Heart left ventricle (tissue), 16 donors: Measurements from ENCODE around the gene SCAND1. TPM values are rescaled to one million over a fixed set of nuclear protein-coding genes. Genes with fewer than 3 reads are reported as not detected.

Experiments used
- ATAC-seq, 4 donors: fragments of 200-7000 bp; cut with Tn5 transposase; one replicate each; pipeline ENCODE4 v1.9.1; 2020 to 2022; ENCODE audit warnings: moderate library complexity in 4 of 4, mild to moderate bottlenecking in 3 of 4, moderate number of reproducible peaks in 1 of 4
- DNase-seq, 5 donors: peaks; one replicate each; pipeline ENCODE4 v3.0.0-alpha.2; 2020
- H3K27ac ChIP-seq, 12 donors: fragments of 200-600 bp; sonication (generic) in 4 of 12; one replicate each; pipeline versions ENCODE4 v1.5.0 to v1.8.0; 2016 to 2022; ENCODE audit warnings: mild to moderate bottlenecking in 2 of 12
- H3K27me3 ChIP-seq, 9 donors: fragments of 200-600 bp; sonication (generic) in 2 of 9; one replicate each; pipeline versions ENCODE4 v1.5.1 to v1.8.0; 2016 to 2022; ENCODE audit warnings: mild to moderate bottlenecking in 3 of 9
- H3K36me3 ChIP-seq, 9 donors: fragments of 200-600 bp; sonication (generic) in 2 of 9; one replicate each; pipeline versions ENCODE4 v1.5.0 to v1.8.0; 2018 to 2022; ENCODE audit warnings: mild to moderate bottlenecking in 2 of 9
- H3K4me1 ChIP-seq, 12 donors: fragments of 200-600 bp; sonication (generic) in 4 of 12; one replicate each; pipeline versions ENCODE4 v1.5.0 to v1.8.0; 2016 to 2022; ENCODE audit warnings: mild to moderate bottlenecking in 3 of 12
- H3K4me3 ChIP-seq, 12 donors: fragments of 200-600 bp; sonication (generic) in 4 of 12; one replicate each; pipeline versions ENCODE4 v1.5.0 to v1.8.0; 2017 to 2022; ENCODE audit warnings: mild to moderate bottlenecking in 9 of 12, moderate library complexity in 4 of 12
- H3K9me3 ChIP-seq, 12 donors: fragments of 200-600 bp; sonication (generic) in 4 of 12; one replicate each; pipeline versions ENCODE4 v1.5.0 to v1.8.0; 2016 to 2022; ENCODE audit warnings: mild to moderate bottlenecking in 1 of 12
- CTCF ChIP-seq, 12 donors: fragments of 200-600 bp; sonication (generic) in 4 of 12; IDR thresholded peaks; one replicate each; pipeline versions ENCODE4 v1.5.0 to v1.8.0; 2018 to 2022; ENCODE audit warnings: antibody characterized with exemption in 12 of 12, mild to moderate bottlenecking in 5 of 12
- POLR2A ChIP-seq, 2 donors: fragments of 450-650 bp; IDR thresholded peaks; one replicate each; pipeline ENCODE4 v1.6.1; 2017; ENCODE audit warnings: antibody characterized with exemption in 2 of 2, mild to moderate bottlenecking in 2 of 2, moderate library complexity in 2 of 2
- WGBS, 4 donors: extraction: QIAGEN DNeasy Blood & Tissue Kit in 2 of 4; methylation state at CpG; one replicate each; pipeline versions ENCODE4 v1.1.5 to v1.1.7; 2013 to 2018; 5-methylcytosine and 5-hydroxymethylcytosine counted together
- intact Hi-C, 10 donors: fragments of 100-400 bp; cut with DNase I; formaldehyde crosslinking; loops; one replicate each; pipeline versions ENCODE4 v1.11.1 to v1.14.2; 2022
- polyA plus RNA-seq, 2 donors: library from polyadenylated mRNA; stranded (reverse); fragments of 200-250 nt; gene quantifications; one replicate each; pipeline ENCODE4 v1.2.3, GENCODE V29; 2013
- total RNA-seq, 9 donors: library from RNA; depleted of rRNA in 2 of 9; stranded (reverse); fragments of >200 nt in 2 of 9; fragmentation: NEBNext Ultra II Directional in 3 of 9; extraction: Animal tissue kit (Norgen Biotek cat#: 25700) in 3 of 9; gene quantifications; one replicate each; pipeline versions ENCODE4 v1.1.0 to v1.2.4, GENCODE V29; 2016 to 2023
- donor health status: ischemic (EF 13 %, LVEDD 7.1; RV severe dilation, severe dysfunction).
- donor health status: healthy with polysubstance abuse.
- donor health status: DM: no; HTN: yes; CAD: no.
- donor health status: DM: no; HTN: no; CAD: no.
- donor health status: ischemic (EF 25% LVEDD 6.9; RV normal size, moderate dysfunction).
- donor health status: ischemic (EF 25% LVEDD 5.7; RV mildly dilated, moderate dysfunction).
- donor health status: healthy.
- donor health status: DM: yes; HTN: yes; CAD: no.
- donor health status: ischemic (EF 35%, LVEDD 5.7; RV mildly dilated, moderate dysfunction).
- donor health status: nonischemic (EF 11% LVEDD 7.7; RV severe dilation, severe dysfunction).
- donor health status: DM: yes; HTN: yes; CAD: no.
- donor health status: PGD.
- donor health status: ischemic (EF 29% LVEDD 5.4; RV normal size, mild dysfunction).
- donor health status: nonischemic (EF 23%, LVEDD 6.1; RV moderate dilation, normal function).

SCAND1 gene
- total and polyA plus RNA-seq, 11 donors = 30.8 to 133 (median 50.6) TPM

GRCh38 chr20:35956616-35957015, 2.3 kb upstream of the SCAND1 start:
- Histone ChIP-seq H3K27me3 (no peaks in the 10 kb centered on the region), H3K4me3 (no peak overlapping the region), H3K27ac (no peak overlapping the region), H3K36me3 (peaks cover 0 to 7% (median 0%) of the 10 kb centered on the region in 9 donors), H3K4me1 (peaks cover 4 to 28% (median 20%) of the 10 kb centered on the region in 12 donors), H3K9me3 (no peaks in the 10 kb centered on the region)
- intact Hi-C loops = no loop called here
- no peak for TF ChIP-seq POLR2A (IDR thresholded peaks at IDR 0.05)
- no peak for TF ChIP-seq CTCF (IDR thresholded peaks at IDR 0.05)
- no peak for ATAC-seq
- DNase-seq = no peak

- ATAC-seq (peak in 2 of 4 donors; percentile 1 to 6), DNase-seq (peak in 1 of 5 donors; percentile 63)
- Histone ChIP-seq H3K4me3 (peak overlapping the region; percentile 69 to 96 (median 84)), H3K36me3 (peaks cover 0 to 7% (median 0%) of the 10 kb centered on the region in 9 donors), H3K27ac (peak overlapping the region; percentile 95 to 100 (median 97)), H3K27me3 (no peaks in the 10 kb centered on the region), H3K4me1 (peaks cover 4 to 32% (median 21%) of the 10 kb centered on the region in 12 donors), H3K9me3 (no peaks in the 10 kb centered on the region)
- TF ChIP-seq POLR2A (IDR thresholded peaks at IDR 0.05) (no peak), CTCF (IDR thresholded peaks at IDR 0.05) (no peak)
- intact Hi-C loops = loop anchor here in 1 of 10 donors (5.0 kb wide), 1 partner anchor 97 kb away; no protein-coding TSS in a partner anchor
- WGBS, 4 donors = 1 to 2% (median 2%) methylated on average over 17 to 19 of the region's 19 CpGs
Measured at GRCh38 chr20:35954907-35955251, 577 bp upstream of the SCAND1 start.

GRCh38 chr20:35953387-35954199, 709 bp downstream of the SCAND1 start:
- peak overlapping the region; percentile 95 to 100 (median 97) for H3K27ac ChIP-seq
- peak; percentile 16 to 56 (median 44) for ATAC-seq
- intact Hi-C loops = loop anchor here in 1 of 10 donors (5.0 kb wide), 1 partner anchor 99 kb away; no protein-coding TSS in a partner anchor
- H3K9me3 ChIP-seq = no peaks in the 10 kb centered on the region
- TF ChIP-seq POLR2A (IDR thresholded peaks at IDR 0.05) = no peak
- TF ChIP-seq CTCF (IDR thresholded peaks at IDR 0.05) = no peak
- H3K4me1 ChIP-seq = peaks cover 4 to 32% (median 21%) of the 10 kb centered on the region in 12 donors
- DNase-seq = peak; percentile 41 to 80 (median 51)
- WGBS, 4 donors = 1 to 5% (median 3%) methylated on average over 20 to 65 of the region's 65 CpGs
- H3K4me3 ChIP-seq = peak overlapping the region; percentile 69 to 96 (median 84)
- no peaks in the 10 kb centered on the region for H3K27me3 ChIP-seq
- peaks cover 0 to 16% (median 1%) of the 10 kb centered on the region in 9 donors for H3K36me3 ChIP-seq
